ENCODE results near the gene ABCF3.

ABCF3 gene

GRCh38 chr3:184184546-184185230, 1.3 kb upstream of the ABCF3 start:
- no peak for DNase-seq

- peak; percentile 91 to 100 (median 98) for DNase-seq
Observed at GRCh38 chr3:184185461-184186183, 377 bp upstream of the ABCF3 start.

- DNase-seq = no peak
Observed at GRCh38 chr3:184186902-184187207, 856 bp downstream of the ABCF3 start.

GRCh38 chr3:184188080-184188479, 2.1 kb downstream of the ABCF3 start:
- DNase-seq = no peak

- no peak for DNase-seq
Observed at GRCh38 chr3:184189421-184189820, 3.4 kb downstream of the ABCF3 start.

DNA sequence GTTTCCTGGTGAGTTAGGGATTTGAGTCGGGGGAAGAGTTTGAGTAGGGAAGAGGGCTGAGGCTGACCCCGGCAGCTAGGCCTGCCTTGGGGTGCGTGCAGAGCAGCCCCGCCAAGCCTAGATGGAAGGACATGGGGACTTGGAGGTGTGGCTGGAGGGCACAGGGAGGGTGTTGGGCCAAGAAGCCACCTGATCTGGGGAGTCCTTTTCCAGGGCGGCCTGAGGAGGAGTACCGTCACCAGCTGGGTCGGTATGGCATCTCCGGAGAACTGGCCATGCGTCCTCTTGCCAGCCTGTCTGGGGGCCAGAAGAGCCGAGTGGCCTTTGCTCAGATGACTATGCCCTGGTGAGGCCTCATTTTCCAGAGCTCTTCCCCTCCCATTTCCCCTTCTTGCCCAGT, 6.9 kb downstream of the ABCF3 start:
- DNase-seq = no peak

GRCh38 chr3:184193991-184194539, 8.1 kb downstream of the ABCF3 start:
- DNase-seq = no peak

DNA sequence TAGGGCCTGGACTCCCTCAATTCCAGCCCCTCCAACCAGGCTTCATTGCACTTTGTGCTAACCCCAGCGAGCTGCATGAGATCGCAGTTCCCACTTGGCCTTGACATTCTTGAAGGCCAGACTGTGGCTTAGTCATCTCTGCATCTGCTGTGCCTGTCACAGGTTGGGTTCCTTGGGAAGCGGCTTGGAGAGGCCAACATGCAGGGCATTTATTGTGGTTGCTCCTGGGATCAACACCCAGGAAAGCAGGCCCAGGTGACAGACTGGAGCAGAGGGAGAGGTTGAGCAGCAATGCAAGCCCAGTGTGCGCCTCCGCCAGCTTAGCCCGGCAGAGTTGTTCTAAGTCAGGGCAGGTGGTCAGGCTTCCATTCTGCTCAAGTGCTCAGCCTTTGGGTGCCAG, 10.5 kb downstream of the ABCF3 start:
- DNase-seq = no peak

DNA sequence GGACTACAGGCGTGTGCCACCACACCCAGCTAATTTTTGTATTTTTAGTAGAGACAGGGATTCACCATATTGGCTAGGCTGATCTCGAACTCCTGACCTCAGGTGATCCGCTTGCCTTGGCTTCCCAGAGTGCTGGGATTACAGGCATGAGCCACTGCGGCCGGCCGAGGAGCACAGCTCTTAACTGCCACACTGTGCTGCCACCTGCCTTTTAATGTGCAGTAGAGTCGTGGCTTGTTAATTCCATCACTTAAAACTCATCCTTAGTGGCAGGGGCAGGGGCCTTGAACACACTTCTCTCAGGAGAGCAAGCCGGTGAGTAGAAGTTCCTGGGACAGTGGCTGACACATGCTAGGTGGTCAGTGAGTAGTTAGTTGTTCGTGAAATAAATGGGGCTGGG, 12.5 kb downstream of the ABCF3 start:
- DNase-seq = no peak

GRCh38 chr3:184200825-184201224, 14.8 kb downstream of the ABCF3 start:
- no peak for DNase-seq

DNA sequence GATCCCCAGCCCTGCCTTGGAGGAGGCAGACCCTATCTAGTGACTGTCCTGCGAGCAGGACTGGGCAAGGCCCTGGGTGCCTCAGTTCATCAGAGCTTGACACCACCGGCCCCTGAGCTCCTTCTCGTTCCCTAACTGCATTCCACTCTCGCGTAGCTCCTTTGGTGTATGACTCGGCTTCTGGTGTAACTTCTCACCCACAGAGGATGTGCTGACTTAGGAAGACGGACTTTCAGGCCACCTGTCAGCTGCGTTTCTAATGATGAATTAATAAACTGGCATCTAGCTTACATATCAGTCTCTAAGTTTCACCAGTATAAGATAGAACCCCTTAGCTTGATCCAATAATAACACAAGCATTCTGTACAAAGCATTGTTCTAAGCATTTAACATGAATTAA, 17.5 kb downstream of the ABCF3 start:
- DNase-seq = no peak

DNA sequence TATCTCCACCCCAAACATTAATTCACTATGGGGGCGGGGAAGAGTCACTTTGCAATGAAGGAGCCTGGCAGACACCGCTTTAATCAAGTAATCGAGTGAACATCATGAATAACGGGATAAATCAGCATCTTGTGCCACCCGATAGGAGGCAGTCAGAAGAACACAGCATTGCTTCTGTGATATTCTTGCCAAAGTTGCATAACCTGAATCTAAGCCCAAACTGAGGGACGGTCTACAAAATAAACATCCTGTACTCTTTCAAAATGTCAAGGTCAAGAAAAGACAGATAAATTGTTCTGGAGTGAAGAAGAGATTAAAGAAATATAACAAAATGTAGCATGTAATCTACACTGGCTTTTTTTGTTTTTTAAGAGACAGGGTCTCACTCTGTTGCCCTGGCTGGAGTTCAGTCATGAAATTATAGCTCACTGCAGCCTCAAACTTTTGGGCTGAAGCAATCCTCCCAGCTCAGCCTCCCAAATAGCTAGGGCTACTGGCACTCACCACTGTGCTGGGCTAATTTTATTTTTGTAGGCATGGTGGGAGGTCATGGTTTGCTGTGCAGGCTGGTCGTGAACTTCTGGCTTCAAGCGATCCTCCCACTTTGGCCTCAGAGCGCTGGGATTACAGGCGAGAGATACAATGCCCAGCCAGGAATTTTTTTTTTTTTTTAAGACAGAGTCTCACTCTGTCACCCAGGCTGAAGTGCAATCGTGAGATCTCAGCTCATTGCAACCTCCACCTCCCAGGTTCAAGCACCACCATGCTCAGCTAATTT, 23.3 kb downstream of the ABCF3 start:
- no peak for DNase-seq

- DNase-seq = no peak
Observed at GRCh38 chr3:184211297-184211696, 25.3 kb downstream of the ABCF3 start.

GRCh38 chr3:184211718-184212117, 25.7 kb downstream of the ABCF3 start:
- DNase-seq = no peak

GRCh38 chr3:184218814-184219213, 32.8 kb downstream of the ABCF3 start:
- DNase-seq = no peak

DNA sequence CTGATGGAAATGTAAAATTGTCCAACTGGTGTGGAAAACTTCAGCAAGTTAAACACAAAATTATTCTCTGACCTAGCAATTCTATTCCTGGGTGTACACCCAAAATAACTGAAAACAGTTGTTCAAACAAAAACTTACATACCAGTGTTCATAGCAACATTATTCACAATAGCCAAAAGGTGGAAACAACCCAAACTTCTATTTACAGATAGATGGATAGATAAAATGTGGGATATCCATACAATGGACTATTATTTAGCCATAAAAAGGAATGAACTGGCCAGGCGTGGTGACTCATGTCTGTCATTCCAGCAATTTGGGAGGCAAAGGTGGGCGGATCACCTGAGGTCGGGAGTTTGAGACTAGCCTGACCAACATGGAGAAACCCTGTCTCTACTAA, 36.5 kb downstream of the ABCF3 start:
- DNase-seq = no peak

DNA sequence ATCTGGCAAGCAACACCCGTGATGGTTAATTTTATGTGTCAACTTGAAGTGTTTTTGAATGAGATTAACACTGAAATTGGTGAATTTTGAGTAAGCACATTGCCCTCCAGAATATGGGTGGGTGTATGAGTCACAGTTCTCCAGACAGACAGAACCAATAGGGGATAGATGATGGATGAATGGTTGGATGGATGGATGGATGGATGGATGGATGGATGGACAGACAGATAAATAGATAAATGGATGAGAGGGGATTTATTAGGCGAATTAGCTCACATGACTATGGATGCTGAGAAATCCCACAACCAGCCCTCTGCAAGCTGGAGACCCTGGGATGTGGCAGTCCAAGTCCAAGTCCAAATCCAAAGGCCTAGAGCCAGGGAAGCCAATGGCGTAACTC, 37.9 kb downstream of the ABCF3 start:
- no peak for DNase-seq

DNA sequence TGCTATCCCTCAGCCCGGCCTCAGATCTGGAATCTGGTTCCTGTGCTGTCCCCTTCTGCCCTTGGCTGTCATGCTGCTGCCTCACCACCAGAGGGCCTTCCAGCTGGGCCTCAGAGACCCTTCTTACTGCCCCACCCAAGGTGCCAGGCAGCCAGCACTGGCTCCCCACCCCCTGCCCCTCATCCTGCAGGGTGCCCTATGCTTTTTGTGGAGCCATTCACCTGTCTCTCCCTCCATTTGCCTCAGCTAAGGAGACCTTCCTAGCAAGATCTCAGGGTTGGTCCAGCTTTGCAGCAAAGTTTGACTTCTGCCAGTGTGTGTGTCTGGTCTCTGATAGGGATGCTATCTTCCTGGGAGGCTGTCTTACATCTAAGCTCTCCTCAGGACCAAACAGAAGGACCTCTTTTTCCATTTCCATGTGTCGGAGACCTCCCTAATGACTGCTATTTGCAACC, 41.5 kb downstream of the ABCF3 start:
- DNase-seq = peak in 1 of 56 donors; percentile 4

DNA sequence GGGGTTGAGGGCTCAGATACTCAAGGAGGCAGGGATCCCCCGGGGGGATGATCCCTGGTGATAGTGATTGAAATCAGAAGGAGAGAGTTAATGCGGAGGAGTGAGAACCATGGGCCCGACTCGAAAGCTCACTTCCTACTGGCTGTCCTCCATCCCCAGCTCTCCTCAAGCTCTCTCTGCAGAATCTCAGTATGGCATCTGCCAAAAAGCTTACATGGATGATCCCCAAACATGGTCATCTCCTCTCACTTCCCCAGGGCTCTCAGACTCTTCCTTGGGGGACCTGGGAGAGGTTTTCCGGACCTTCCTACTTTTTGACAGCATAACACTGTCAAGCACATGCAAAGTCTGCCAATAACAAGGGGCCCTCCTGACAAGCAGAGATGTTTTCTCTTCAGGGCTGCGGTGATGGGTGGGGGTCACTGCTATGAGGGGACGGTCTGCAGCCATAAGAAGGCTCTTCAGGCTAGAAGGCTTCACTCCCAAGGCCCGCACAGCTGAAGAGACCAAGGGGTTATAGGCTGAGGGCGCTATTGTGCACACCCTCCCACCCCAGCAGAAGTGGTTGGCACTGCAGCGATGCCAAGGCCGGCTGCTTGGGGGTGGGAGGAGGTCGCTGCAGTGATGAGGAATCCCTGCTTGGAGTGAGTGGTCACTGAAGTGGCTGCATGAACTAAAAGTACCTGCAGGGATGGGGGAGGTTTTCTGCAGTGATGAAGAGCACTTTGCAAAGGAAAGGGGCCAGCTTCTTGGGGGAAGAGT, 42.6 kb downstream of the ABCF3 start:
- DNase-seq = no peak

GRCh38 chr3:184229394-184230080, 43.5 kb downstream of the ABCF3 start, which contains the start of gene VWA5B2:
VWA5B2 (plus strand) TSS chr3:184229585; CDS start chr3:184230529, 944 bp downstream.
- DNase-seq = peak in 24 of 56 donors; percentile 5 to 58 (median 29)

All from amygdala (tissue), 56 donors.